Uterus (tissue), 4 donors: ENCODE measurements around the gene TAS2R20. TPM values are rescaled to one million over a fixed set of nuclear protein-coding genes. Genes with fewer than 3 reads are reported as not detected.

ENCODE experiments used
- DNase-seq, 2 donors: peaks; one replicate each; pipeline ENCODE4 v3.0.0-alpha.2; 2019 to 2020
- H3K27ac ChIP-seq, 2 donors: fragments of 200-600 bp; sonication (generic); 1 replicate in 1 of 2; 2 replicates in 1 of 2; pipeline ENCODE4 v1.5.1; 2016 to 2018
- H3K27me3 ChIP-seq, 2 donors: fragments of 200-600 bp; sonication (generic); one replicate each; pipeline ENCODE4 v1.5.1; 2018 to 2019; ENCODE audit warnings: control low read depth in 1 of 2
- H3K36me3 ChIP-seq, 2 donors: fragments of 200-600 bp; sonication (generic); one replicate each; pipeline ENCODE4 v1.5.1; 2019; ENCODE audit warnings: control low read depth in 1 of 2
- H3K4me1 ChIP-seq, 2 donors: fragments of 200-600 bp; sonication (generic); one replicate each; pipeline ENCODE4 v1.5.1; 2018 to 2019; ENCODE audit warnings: control low read depth in 1 of 2
- H3K4me3 ChIP-seq, 2 donors: fragments of 200-600 bp; sonication (generic); 1 replicate in 1 of 2; 2 replicates in 1 of 2; pipeline ENCODE4 v1.5.1; 2018 to 2019; ENCODE audit warnings: mild to moderate bottlenecking in 1 of 2
- H3K9me3 ChIP-seq, 2 donors: fragments of 200-600 bp; sonication (generic); one replicate each; pipeline ENCODE4 v1.5.1; 2019; ENCODE audit warnings: control low read depth in 1 of 2
- POLR2A ChIP-seq, 2 donors: fragments of 450-650 bp; IDR thresholded peaks; one replicate each; pipeline ENCODE4 v1.6.1; 2016; ENCODE audit warnings: antibody characterized with exemption in 2 of 2, mild to moderate bottlenecking in 1 of 2, moderate library complexity in 1 of 2
- intact Hi-C: fragments of 100-400 bp; cut with DNase I; formaldehyde crosslinking; loops from one replicate; pipeline ENCODE4 v1.15.1; 2023; ENCODE audit warnings: low total_unique reads
- total RNA-seq, 4 donors: library from RNA; depleted of rRNA in 3 of 4; stranded (reverse); fragments of >200 nt in 3 of 4; gene quantifications; one replicate each; pipeline versions ENCODE4 v1.1.0 to v1.2.4, GENCODE V29; 2014 to 2023
- TF ChIP-seq, protein P1 (sequence below), 4 experiments: fragments of 200-600 bp in 2 of 4; fragments of 450-650 bp in 2 of 4; sonication (generic) in 2 of 4; IDR thresholded peaks; one replicate each; pipeline ENCODE4 v1.5.1; 2016 to 2019; ENCODE audit warnings: antibody characterized with exemption in 4 of 4, mild to moderate bottlenecking in 2 of 4, moderate library complexity in 1 of 4
- donor health status: DM: yes; HTN: yes; CAD: no.

Gene TAS2R20
- total RNA-seq, 4 donors from 2014 or later: 0.77 to 24.1 (median 4.8) TPM

DNA sequence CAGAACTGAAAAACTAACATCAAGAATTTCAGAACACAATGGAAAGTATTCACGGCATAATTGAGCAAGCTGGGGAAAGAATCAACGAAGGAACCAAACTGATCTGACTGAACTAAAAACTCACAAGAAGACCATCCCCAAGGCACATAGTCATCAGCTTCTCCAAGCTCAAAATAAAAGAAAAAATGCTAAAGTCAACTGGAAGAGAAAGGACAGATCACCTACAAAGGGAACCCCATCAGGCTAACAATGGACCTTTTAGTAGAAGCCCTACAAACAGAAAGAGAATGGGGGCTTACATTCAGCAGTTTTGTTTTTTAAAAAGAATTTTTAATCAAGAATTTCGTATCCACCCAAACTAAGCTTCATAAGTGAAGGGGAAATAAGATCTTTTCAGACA is 23.1 kb downstream of the TAS2R20 start:
- no peak overlapping the region for H3K27ac ChIP-seq
- no peaks in the 10 kb centered on the region for H3K9me3 ChIP-seq
- H3K27me3 ChIP-seq: no peaks in the 10 kb centered on the region
- no peaks in the 10 kb centered on the region for H3K4me1 ChIP-seq
- H3K36me3 ChIP-seq: no peaks in the 10 kb centered on the region
- no peak for DNase-seq
- no peak for TF ChIP-seq POLR2A (IDR thresholded peaks at IDR 0.05)
- TF ChIP-seq, protein P1, sequence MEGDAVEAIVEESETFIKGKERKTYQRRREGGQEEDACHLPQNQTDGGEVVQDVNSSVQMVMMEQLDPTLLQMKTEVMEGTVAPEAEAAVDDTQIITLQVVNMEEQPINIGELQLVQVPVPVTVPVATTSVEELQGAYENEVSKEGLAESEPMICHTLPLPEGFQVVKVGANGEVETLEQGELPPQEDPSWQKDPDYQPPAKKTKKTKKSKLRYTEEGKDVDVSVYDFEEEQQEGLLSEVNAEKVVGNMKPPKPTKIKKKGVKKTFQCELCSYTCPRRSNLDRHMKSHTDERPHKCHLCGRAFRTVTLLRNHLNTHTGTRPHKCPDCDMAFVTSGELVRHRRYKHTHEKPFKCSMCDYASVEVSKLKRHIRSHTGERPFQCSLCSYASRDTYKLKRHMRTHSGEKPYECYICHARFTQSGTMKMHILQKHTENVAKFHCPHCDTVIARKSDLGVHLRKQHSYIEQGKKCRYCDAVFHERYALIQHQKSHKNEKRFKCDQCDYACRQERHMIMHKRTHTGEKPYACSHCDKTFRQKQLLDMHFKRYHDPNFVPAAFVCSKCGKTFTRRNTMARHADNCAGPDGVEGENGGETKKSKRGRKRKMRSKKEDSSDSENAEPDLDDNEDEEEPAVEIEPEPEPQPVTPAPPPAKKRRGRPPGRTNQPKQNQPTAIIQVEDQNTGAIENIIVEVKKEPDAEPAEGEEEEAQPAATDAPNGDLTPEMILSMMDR (IDR thresholded peaks at IDR 0.05): no peak
- intact Hi-C loops: no loop called here
- H3K4me3 ChIP-seq: no peak overlapping the region

GRCh38 chr12:10968765-10969456 is 29.2 kb downstream of the TAS2R20 start:
- intact Hi-C loops: no loop called here
- no peak overlapping the region for H3K27ac ChIP-seq
- H3K9me3 ChIP-seq: no peaks in the 10 kb centered on the region
- no peak for TF ChIP-seq POLR2A (IDR thresholded peaks at IDR 0.05)
- TF ChIP-seq, protein P1 (IDR thresholded peaks at IDR 0.05): no peak
- H3K27me3 ChIP-seq: no peaks in the 10 kb centered on the region
- H3K4me1 ChIP-seq: no peaks in the 10 kb centered on the region
- H3K36me3 ChIP-seq: no peaks in the 10 kb centered on the region
- DNase-seq: peak; percentile 28 to 39
- no peak overlapping the region for H3K4me3 ChIP-seq

- H3K9me3 ChIP-seq: no peaks in the 10 kb centered on the region
- intact Hi-C loops: no loop called here
- H3K4me1 ChIP-seq: no peaks in the 10 kb centered on the region
- TF ChIP-seq, protein P1 (IDR thresholded peaks at IDR 0.05): no peak
- TF ChIP-seq POLR2A (IDR thresholded peaks at IDR 0.05): no peak
- H3K4me3 ChIP-seq: no peak overlapping the region
- H3K27ac ChIP-seq: no peak overlapping the region
- H3K36me3 ChIP-seq: no peaks in the 10 kb centered on the region
- no peak for DNase-seq
- no peaks in the 10 kb centered on the region for H3K27me3 ChIP-seq
Measured at GRCh38 chr12:10967409-10967808, 30.7 kb downstream of the TAS2R20 start.

DNA sequence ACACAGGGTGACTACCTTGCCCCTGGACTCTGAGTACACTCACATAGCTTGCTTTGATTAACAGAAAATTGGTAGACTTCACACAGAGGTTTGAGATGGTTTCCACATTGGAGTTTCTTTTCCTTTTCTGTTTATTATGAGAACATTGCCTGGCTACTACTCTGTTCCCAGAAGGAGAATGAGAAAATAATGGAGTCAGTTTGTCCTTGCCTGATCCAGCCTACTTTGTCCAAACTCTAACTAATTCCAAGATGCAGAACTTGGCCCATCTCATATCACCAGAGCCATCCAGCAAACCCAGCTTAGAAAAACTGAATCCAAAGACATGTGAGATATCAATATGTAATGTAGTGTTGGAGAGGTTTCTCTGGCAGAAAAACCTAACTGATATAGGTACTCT is 31.8 kb downstream of the TAS2R20 start:
- no peak for TF ChIP-seq POLR2A (IDR thresholded peaks at IDR 0.05)
- TF ChIP-seq, protein P1 (IDR thresholded peaks at IDR 0.05): no peak
- Histone ChIP-seq H3K4me3 (no peak overlapping the region), H3K9me3 (no peaks in the 10 kb centered on the region), H3K27me3 (no peaks in the 10 kb centered on the region), H3K36me3 (no peaks in the 10 kb centered on the region), H3K27ac (no peak overlapping the region), H3K4me1 (no peaks in the 10 kb centered on the region)
- DNase-seq: no peak
- intact Hi-C loops: no loop called here

DNA sequence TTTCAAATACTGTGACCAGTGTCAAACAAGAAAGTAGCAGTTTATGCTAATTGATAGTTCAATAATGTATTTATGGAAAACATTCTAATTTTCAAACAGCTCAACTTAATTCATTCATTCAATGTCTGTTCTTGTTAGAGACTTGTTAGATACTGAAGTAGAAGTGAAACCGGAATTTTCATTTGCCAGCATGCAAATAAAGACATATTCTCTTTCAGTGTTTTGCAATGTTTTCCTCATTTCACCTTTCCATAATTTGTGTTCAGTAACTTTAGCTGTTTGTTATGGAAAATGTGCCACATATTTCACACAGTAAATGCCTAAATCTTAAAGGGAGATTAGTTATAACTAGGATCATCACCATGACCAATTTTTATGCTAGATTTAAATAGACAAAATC is 32.6 kb downstream of the TAS2R20 start:
- no peak for DNase-seq
- no peak overlapping the region for H3K27ac ChIP-seq
- intact Hi-C loops: no loop called here
- no peak for TF ChIP-seq POLR2A (IDR thresholded peaks at IDR 0.05)
- TF ChIP-seq, protein P1 (IDR thresholded peaks at IDR 0.05): no peak
- H3K9me3 ChIP-seq: no peaks in the 10 kb centered on the region
- no peaks in the 10 kb centered on the region for H3K36me3 ChIP-seq
- H3K27me3 ChIP-seq: no peaks in the 10 kb centered on the region
- H3K4me3 ChIP-seq: no peak overlapping the region
- no peaks in the 10 kb centered on the region for H3K4me1 ChIP-seq
